H1 (cell line): ENCODE results near the gene PRRT4. TPM values are rescaled to one million over a fixed set of nuclear protein-coding genes. Genes with fewer than 3 reads are reported as not detected.

ENCODE experiments used
- CTCF ChIA-PET: fragments of 300-600 bp; sonication (Branson Sonifier 250); formaldehyde crosslinking; loops from one replicate; lab custom pipeline; 2021; ENCODE audit not compliant: partially characterized antibody; lab: Charles Lee
- POLR2A ChIA-PET: fragments of 300-600 bp; sonication (Branson Sonifier 250); formaldehyde crosslinking; loops from one replicate; lab custom pipeline; 2021; ENCODE audit warnings: inconsistent platforms; ENCODE audit not compliant: partially characterized antibody; lab: Charles Lee
- DNase-seq, 2 experiments: peaks; one replicate each; pipeline versions ENCODE4 v3.0.0 to v3.0.0-alpha.2; 2010 to 2022; ENCODE audit warnings: low spot score in 2 of 2, low read depth in 1 of 2, mixed read lengths in 1 of 2
- FAIRE-seq: peaks from 2 replicates; lab custom pipeline; 2011; peaks lifted over from hg19 to GRCh38; lab: Jason Lieb, UNC
- H2AFZ ChIP-seq: 2 replicates; pipeline ENCODE4 v1.8.1; 2012; ENCODE audit warnings: low read length, inconsistent platforms
- H2AK5ac ChIP-seq: 2 replicates; pipeline ENCODE4 v1.6.1; 2013; ENCODE audit warnings: low read depth, low read length
- H2BK120ac ChIP-seq: replicated peaks from 2 replicates; pipeline ENCODE3; 2013; ENCODE audit warnings: low read depth, low read length, inconsistent platforms
- H2BK12ac ChIP-seq: 2 replicates; pipeline ENCODE4 v1.6.1; 2013; ENCODE audit warnings: low read depth, low read length
- H2BK15ac ChIP-seq: 2 replicates; pipeline ENCODE4 v1.6.1; 2013; ENCODE audit warnings: low read length
- H2BK20ac ChIP-seq: 2 replicates; pipeline ENCODE4 v1.6.1; 2013; ENCODE audit warnings: low read length
- H2BK5ac ChIP-seq: 2 replicates; pipeline ENCODE4 v1.6.1; 2013; ENCODE audit warnings: low read depth, low read length
- H3K14ac ChIP-seq: 2 replicates; pipeline ENCODE4 v1.6.1; 2013; ENCODE audit warnings: inconsistent platforms; ENCODE audit not compliant: insufficient read length
- H3K18ac ChIP-seq: 2 replicates; pipeline ENCODE4 v1.6.1; 2013; ENCODE audit warnings: low read length; ENCODE audit errors: extremely low read depth
- H3K23ac ChIP-seq: 2 replicates; pipeline ENCODE4 v1.6.1; 2013; ENCODE audit warnings: inconsistent platforms; ENCODE audit not compliant: insufficient read length
- H3K23me2 ChIP-seq: 2 replicates; pipeline ENCODE4 v1.6.1; 2013; ENCODE audit warnings: low read depth, low read length
- H3K27ac ChIP-seq: 2 replicates; pipeline ENCODE4 v1.6.1; 2011; ENCODE audit warnings: low read depth, low read length, inconsistent platforms
- H3K27me3 ChIP-seq, 4 experiments: replicated peaks in 1 of 4; 1 replicate in 1 of 4; 2 replicates in 3 of 4; pipeline versions ENCODE4 v1.6.1 to v1.8.1; 2011 to 2013; ENCODE audit warnings: low read length in 3 of 4, mild to moderate bottlenecking in 3 of 4, inconsistent platforms in 2 of 4, mixed read lengths in 2 of 4, moderate library complexity in 1 of 4; ENCODE audit not compliant: control insufficient read depth in 3 of 4, insufficient read depth in 3 of 4; ENCODE audit errors: extremely low read depth in 1 of 4
- H3K36me3 ChIP-seq, 4 experiments: 2 replicates each; pipeline versions ENCODE4 v1.6.1 to v1.8.1; 2011 to 2013; ENCODE audit warnings: mild to moderate bottlenecking in 4 of 4, low read length in 3 of 4, moderate library complexity in 2 of 4, control low read depth in 1 of 4, inconsistent platforms in 1 of 4; ENCODE audit not compliant: insufficient read depth in 4 of 4, control insufficient read depth in 2 of 4
- H3K4ac ChIP-seq: replicated peaks from 2 replicates; pipeline ENCODE3; 2013; ENCODE audit warnings: low read length, low read depth, mixed read lengths, inconsistent platforms; ENCODE audit not compliant: insufficient read length
- H3K4me1 ChIP-seq, 4 experiments: replicated peaks in 1 of 4; 1 replicate in 1 of 4; 2 replicates in 3 of 4; pipeline versions ENCODE4 v1.6.1 to v1.8.1; 2011 to 2013; ENCODE audit warnings: low read length in 3 of 4, inconsistent platforms in 2 of 4, mixed read lengths in 1 of 4; ENCODE audit not compliant: insufficient read depth in 4 of 4, control insufficient read depth in 3 of 4
- H3K4me2 ChIP-seq, 2 experiments: 2 replicates each; pipeline versions ENCODE4 v1.6.1 to v1.8.1; 2011 to 2013; ENCODE audit warnings: low read depth in 2 of 2, low read length in 2 of 2, control low read depth in 1 of 2, inconsistent platforms in 1 of 2, mild to moderate bottlenecking in 1 of 2; ENCODE audit not compliant: insufficient read depth in 1 of 2
- H3K4me3 ChIP-seq, 4 experiments: fragments of 200-600, 300-600 bp in 1 of 4; sonication (generic), shearing (Covaris generic), sonication (Bioruptor Twin) in 1 of 4; 2 replicates each; pipeline versions ENCODE4 v1.5.1 to v1.8.1; 2011 to 2016; ENCODE audit warnings: low read length in 4 of 4, low read depth in 3 of 4, control low read depth in 2 of 4, inconsistent platforms in 2 of 4, mild to moderate bottlenecking in 2 of 4, mixed read lengths in 1 of 4, moderate library complexity in 1 of 4; ENCODE audit not compliant: insufficient read depth in 2 of 4; ENCODE audit errors: extremely low read depth in 1 of 4
- H3K56ac ChIP-seq: replicated peaks from 2 replicates; pipeline ENCODE3; 2013; ENCODE audit warnings: low read depth, mild to moderate bottlenecking, mixed read lengths, low read length, inconsistent platforms; ENCODE audit not compliant: insufficient read length
- H3K79me1 ChIP-seq: 2 replicates; pipeline ENCODE4 v1.6.1; 2013; ENCODE audit warnings: low read depth, low read length, control low read depth
- H3K79me2 ChIP-seq, 2 experiments: 2 replicates each; pipeline versions ENCODE4 v1.6.1 to v1.8.1; 2012 to 2013; ENCODE audit warnings: low read length in 2 of 2, mild to moderate bottlenecking in 2 of 2, inconsistent platforms in 1 of 2; ENCODE audit not compliant: insufficient read depth in 2 of 2, control insufficient read depth in 1 of 2
- H3K9ac ChIP-seq, 4 experiments: replicated peaks in 1 of 4; 1 replicate in 1 of 4; 2 replicates in 3 of 4; pipeline versions ENCODE4 v1.6.1 to v1.8.1; 2011 to 2013; ENCODE audit warnings: low read depth in 3 of 4, low read length in 3 of 4, control low read depth in 2 of 4, mild to moderate bottlenecking in 2 of 4, moderate library complexity in 2 of 4, inconsistent platforms in 1 of 4; ENCODE audit errors: extremely low read depth in 1 of 4
- H3K9me3 ChIP-seq, 2 experiments: 2 replicates each; pipeline versions ENCODE4 v1.6.1 to v1.8.1; 2012 to 2013; ENCODE audit warnings: mild to moderate bottlenecking in 2 of 2, moderate library complexity in 2 of 2, control low read depth in 1 of 2, inconsistent platforms in 1 of 2, low read depth in 1 of 2, low read length in 1 of 2, mixed read lengths in 1 of 2; ENCODE audit not compliant: insufficient read depth in 2 of 2
- H4K20me1 ChIP-seq, 2 experiments: replicated peaks in 1 of 2; 2 replicates each; pipeline versions ENCODE3 to v1.8.1; 2011 to 2013; ENCODE audit warnings: inconsistent platforms in 2 of 2, low read length in 2 of 2, mild to moderate bottlenecking in 1 of 2; ENCODE audit not compliant: insufficient read depth in 2 of 2, control insufficient read depth in 1 of 2
- H4K5ac ChIP-seq: 2 replicates; pipeline ENCODE4 v1.6.1; 2013; ENCODE audit warnings: low read length, low read depth, mixed read lengths, inconsistent platforms; ENCODE audit not compliant: insufficient read length
- H4K8ac ChIP-seq: 2 replicates; pipeline ENCODE4 v1.8.0; 2013; ENCODE audit warnings: mild to moderate bottlenecking, moderate library complexity, low read length, inconsistent platforms; ENCODE audit not compliant: insufficient read depth; ENCODE audit errors: extremely low read depth
- H4K91ac ChIP-seq: replicated peaks from 2 replicates; pipeline ENCODE3; 2013; ENCODE audit warnings: low read length, mixed read lengths, inconsistent platforms; ENCODE audit not compliant: insufficient read length
- ASH2L ChIP-seq: fragments of 200-600, 300-600 bp; sonication (generic); IDR thresholded peaks from one replicate; pipeline ENCODE4 v1.7.1; 2017; ENCODE audit warnings: low read length
- BCL11A ChIP-seq, 2 experiments: IDR thresholded peaks; one replicate each; pipeline ENCODE4 v1.6.1; 2011; ENCODE audit warnings: low read depth in 2 of 2, low read length in 2 of 2, mild to moderate bottlenecking in 2 of 2
- CHD2 ChIP-seq: IDR thresholded peaks from 2 replicates; pipeline ENCODE4 v1.6.1; 2012; ENCODE audit warnings: low read length, improper control_type of control experiment
- EZH2 ChIP-seq: fragments of 200-600 bp; sonication (generic); IDR thresholded peaks from 2 replicates; pipeline ENCODE4 v1.7.1; 2012; ENCODE audit warnings: low read depth, mild to moderate bottlenecking, moderate library complexity, low read length, inconsistent platforms; ENCODE audit not compliant: severe bottlenecking
- JUN ChIP-seq: IDR thresholded peaks from 2 replicates; pipeline ENCODE4 v1.6.1; 2011; ENCODE audit warnings: low read depth, mild to moderate bottlenecking, improper control_type of control experiment, low read length
- KDM1A ChIP-seq: fragments of 200-600, 300-600 bp; sonication (generic); IDR thresholded peaks from 2 replicates; pipeline ENCODE4 v1.7.1; 2016; ENCODE audit warnings: mild to moderate bottlenecking, low read length, borderline replicate concordance
- KDM5A ChIP-seq: fragments of 200-600 bp; IDR thresholded peaks from 2 replicates; pipeline ENCODE4 v1.7.1; 2012; ENCODE audit warnings: mild to moderate bottlenecking, low read length, inconsistent platforms, mixed read lengths
- PHF8 ChIP-seq: fragments of 200-600 bp; sonication (generic); conservative IDR thresholded peaks from 2 replicates; pipeline ENCODE4 v1.7.1; 2012; ENCODE audit warnings: low read depth, mild to moderate bottlenecking, inconsistent platforms, low read length, moderate library complexity
- POLR2A ChIP-seq, 2 experiments: IDR thresholded peaks; 1 replicate in 1 of 2; 2 replicates in 1 of 2; pipeline ENCODE4 v1.6.1; 2011; ENCODE audit warnings: low read depth in 2 of 2, low read length in 2 of 2, mild to moderate bottlenecking in 2 of 2; ENCODE audit errors: control extremely low read depth in 1 of 2
- POU5F1 ChIP-seq: IDR thresholded peaks from 2 replicates; pipeline ENCODE4 v1.6.1; 2011; ENCODE audit warnings: low read depth, mild to moderate bottlenecking, low read length, moderate library complexity
- RAD21 ChIP-seq, 2 experiments: IDR thresholded peaks in 1 of 2; conservative IDR thresholded peaks in 1 of 2; 2 replicates each; pipeline ENCODE4 v1.6.1; 2011; ENCODE audit warnings: low read depth in 2 of 2, low read length in 2 of 2, improper control_type of control experiment in 1 of 2, inconsistent platforms in 1 of 2, mild to moderate bottlenecking in 1 of 2, moderate library complexity in 1 of 2
- SP4 ChIP-seq: IDR thresholded peaks from 2 replicates; pipeline ENCODE4 v1.6.1; 2012; ENCODE audit warnings: low read length, inconsistent platforms
- TCF12 ChIP-seq: IDR thresholded peaks from 2 replicates; pipeline ENCODE4 v1.6.1; 2011; ENCODE audit warnings: low read depth, mild to moderate bottlenecking, low read length
- whole genome bisulfite sequencing, 2 experiments: shearing (Covaris generic) in 1 of 2; methylation state at CpG; one replicate each; pipeline versions ENCODE4 v1.1.6 to v1.1.7; 2013 to 2015; ENCODE audit warnings: low lambda C conversion rate in 2 of 2, mixed read lengths in 2 of 2, inconsistent platforms in 1 of 2, low coverage in 1 of 2, missing lambda C conversion rate in 1 of 2; ENCODE audit not compliant: insufficient replicate concordance in 2 of 2, insufficient coverage in 1 of 2, insufficient read length in 1 of 2; ENCODE audit errors: extremely low coverage in 1 of 2, missing lambda C conversion rate in 1 of 2; 5-methylcytosine and 5-hydroxymethylcytosine counted together
- polyA plus RNA-seq, 7 experiments: library from polyadenylated mRNA; depleted of rRNA in 3 of 7; stranded (reverse) in 5 of 7; unstranded in 2 of 7; fragments of >200 nt in 5 of 7; fragments of 200-250 nt in 2 of 7; gene quantifications; 1 replicate in 5 of 7; 2 replicates in 1 of 7; 4 replicates in 1 of 7; pipeline versions ENCODE4 v1.2.1 to v1.2.3, GENCODE V29; 2011 to 2013; ENCODE audit warnings: missing spikeins in 2 of 7, mixed read lengths in 2 of 7
- total RNA-seq: library from RNA; stranded (reverse); fragmentation: NEBNext Ultra II Directional; extraction: Animal tissue kit (Norgen Biotek cat#: 25700); gene quantifications from 2 replicates; pipeline ENCODE4 v1.2.1, GENCODE V29; 2021

The PRRT4 gene
- total and polyA plus RNA-seq, 2 of the 8 experiments (the other 6 are each of a cell fraction or from before 2014, with no cell fraction given) = 0.34 to 1.0 TPM

GRCh38 chr7:128392446-128393327 lies 31.2 kb upstream of the PRRT4 start:
- no peaks in the 10 kb centered on the region for H3K79me1 ChIP-seq
- H3K23ac ChIP-seq = no peak overlapping the region
- H3K9ac ChIP-seq = no peak overlapping the region
- H4K20me1 ChIP-seq = no peaks in the 10 kb centered on the region
- 93% methylated on average over 15 of the region's 18 CpGs; no CpG with 5 or more reads in 1 of the 2 experiments for WGBS, 2 experiments
- H2BK12ac ChIP-seq = no peak overlapping the region
- no peak overlapping the region for H2BK15ac ChIP-seq
- CTCF ChIA-PET = interaction anchor here (1.0 to 19.2 kb wide), 9 partner anchors 15 to 77 kb away, joined by 3 to 345 read pairs (median 37); partner anchors contain the start of genes PRRT4 and RBM28
- no peak overlapping the region for H2BK20ac ChIP-seq
- no peaks in the 10 kb centered on the region for H3K9me3 ChIP-seq
- no peak overlapping the region for H3K27ac ChIP-seq
- no peak overlapping the region for H3K14ac ChIP-seq
- no peak overlapping the region for H2AK5ac ChIP-seq
- TF ChIP-seq PHF8 (no peak), RAD21 (IDR thresholded peaks at IDR 0.05 in 1 of 2, conservative IDR thresholded peaks at IDR 0.05 in 1 of 2; ENCODE audit: low read depth in 2 of 2, low read length in 2 of 2) (no peak), JUN (no peak), CHD2 (no peak), POU5F1 (no peak), KDM5A (no peak), KDM1A (no peak), BCL11A (IDR thresholded peaks at IDR 0.05; ENCODE audit: low read depth in 2 of 2, low read length in 2 of 2) (no peak), POLR2A (IDR thresholded peaks at IDR 0.05; ENCODE audit: control extremely low read depth in 1 of 2, low read depth in 2 of 2, low read length in 2 of 2) (no peak), SP4 (no peak), TCF12 (no peak), EZH2 (no peak), ASH2L (no peak)
- POLR2A ChIA-PET = interaction anchor here (2.3 kb wide), 1 partner anchor 12 kb away, joined by 8 read pairs; no protein-coding TSS in a partner anchor
- H3K4me1 ChIP-seq = peaks cover 0 to 9% (median 9%) of the 10 kb centered on the region in 4 experiments; a peak in 6 of 7 replicates
- no peaks in the 10 kb centered on the region for H3K23me2 ChIP-seq
- DNase-seq = no peak
- no peak overlapping the region for H3K4me2 ChIP-seq
- no peak overlapping the region for H4K8ac ChIP-seq
- H3K56ac ChIP-seq = no peak overlapping the region
- H3K79me2 ChIP-seq = no peaks in the 10 kb centered on the region
- no peak overlapping the region for H4K91ac ChIP-seq
- no peak overlapping the region for H3K4me3 ChIP-seq
- peaks cover 0 to 3% (median 0%) of the 10 kb centered on the region in 4 experiments; a peak in 1 of 8 replicates for H3K36me3 ChIP-seq
- H3K18ac ChIP-seq = no peak overlapping the region
- no peak overlapping the region for H4K5ac ChIP-seq
- H3K27me3 ChIP-seq = peaks cover 0 to 6% (median 0%) of the 10 kb centered on the region in 4 experiments; a peak in 2 of 7 replicates
- no peak overlapping the region for H2AFZ ChIP-seq
- H2BK120ac ChIP-seq = no peak overlapping the region
- no peak overlapping the region for H2BK5ac ChIP-seq
- H3K4ac ChIP-seq = no peak overlapping the region
- FAIRE-seq = no peak
